Adrenal gland (tissue), 5 donors: ENCODE data around the gene TRAPPC11.

Experiments
- CTCF ChIP-seq, 6 experiments: fragments of 450-650 bp in 4 of 6; fragments of 200-600 bp in 2 of 6; sonication (generic) in 1 of 6; IDR thresholded peaks; 1 replicate in 5 of 6; 2 replicates in 1 of 6; pipeline versions ENCODE4 v1.5.1 to v1.8.0; 2016 to 2021; ENCODE audit warnings: antibody characterized with exemption in 6 of 6, mild to moderate bottlenecking in 2 of 6, moderate library complexity in 1 of 6
- POLR2A ChIP-seq, 2 donors: fragments of 450-650 bp; IDR thresholded peaks; one replicate each; pipeline ENCODE4 v1.6.1; 2017; ENCODE audit warnings: antibody characterized with exemption in 2 of 2, mild to moderate bottlenecking in 2 of 2, moderate library complexity in 1 of 2
- donor health status: DM: no; HTN: no; CAD: no.

GRCh38 chr4:183729069-183729406, 69.9 kb downstream of the TRAPPC11 start:
- no peak for TF ChIP-seq CTCF (IDR thresholded peaks at IDR 0.05)
- TF ChIP-seq POLR2A (IDR thresholded peaks at IDR 0.05): no peak
